ENCODE measurements around the gene OPN1SW.

Gene OPN1SW

GRCh38 chr7:128775744-128776474, at the start of gene OPN1SW:
TSS of gene OPN1SW (minus strand) at chr7:128775794. CDS start at chr7:128775781, 13 bp downstream.
- no peak for DNase-seq

GRCh38 chr7:128821724-128822123, 46.1 kb upstream of the OPN1SW start:
- DNase-seq, result no peak

- no peak for DNase-seq
Measured at GRCh38 chr7:128818694-128819093, 43.1 kb upstream of the OPN1SW start.

GRCh38 chr7:128815289-128815942, 39.8 kb upstream of the OPN1SW start:
- DNase-seq, result no peak

- peak; percentile 68 for DNase-seq
Measured at GRCh38 chr7:128814499-128814898, 38.9 kb upstream of the OPN1SW start.

- DNase-seq, result no peak
Measured at GRCh38 chr7:128812514-128813168, 37.0 kb upstream of the OPN1SW start.

GRCh38 chr7:128811631-128812430, 36.2 kb upstream of the OPN1SW start:
- no peak for DNase-seq

GRCh38 chr7:128810997-128811396, 35.4 kb upstream of the OPN1SW start:
- no peak for DNase-seq

GRCh38 chr7:128810473-128810872, 34.9 kb upstream of the OPN1SW start:
- DNase-seq, result no peak

- DNase-seq, result no peak
Measured at GRCh38 chr7:128809363-128809762, 33.8 kb upstream of the OPN1SW start.

GRCh38 chr7:128807191-128807590, 31.6 kb upstream of the OPN1SW start:
- no peak for DNase-seq

- DNase-seq, result no peak
Measured at GRCh38 chr7:128805225-128805624, 29.6 kb upstream of the OPN1SW start.

GRCh38 chr7:128804484-128804883, 28.9 kb upstream of the OPN1SW start:
- no peak for DNase-seq

- DNase-seq, result no peak
Measured at GRCh38 chr7:128801667-128802418, 26.2 kb upstream of the OPN1SW start.

GRCh38 chr7:128801003-128801402, 25.4 kb upstream of the OPN1SW start:
- DNase-seq, result no peak

GRCh38 chr7:128800567-128800966, 25.0 kb upstream of the OPN1SW start:
- DNase-seq, result no peak

- no peak for DNase-seq
Measured at GRCh38 chr7:128799451-128799850, 23.9 kb upstream of the OPN1SW start.

GRCh38 chr7:128796327-128796726, 20.7 kb upstream of the OPN1SW start:
- DNase-seq, result no peak

- DNase-seq, result no peak
Measured at GRCh38 chr7:128795129-128795528, 19.5 kb upstream of the OPN1SW start.

- DNase-seq, result no peak
Measured at GRCh38 chr7:128794436-128794835, 18.8 kb upstream of the OPN1SW start.

- DNase-seq, result no peak
Measured at GRCh38 chr7:128794020-128794419, 18.4 kb upstream of the OPN1SW start.

- no peak for DNase-seq
Measured at GRCh38 chr7:128793181-128793547, 17.6 kb upstream of the OPN1SW start.

All from NCI-H2171 treated with DMSO at 0.1 percent for 48 hours (cell line).